Right lobe of liver (tissue), 4 donors: ENCODE measurements around the gene IRF4.
"Not testable (repeated sequence)": the region's sequence is repeated elsewhere in the genome, so short reads cannot be mapped to it uniquely, and the experiment has no call there.

Source experiments
- POLR2A ChIP-seq: fragments of 450-650 bp; IDR thresholded peaks from one replicate; pipeline ENCODE4 v1.6.1; 2017; ENCODE audit warnings: antibody characterized with exemption, mild to moderate bottlenecking
- TF ChIP-seq, protein P1 (sequence below), 4 donors: fragments of 200-600 bp in 3 of 4; fragments of 450-650 bp in 1 of 4; IDR thresholded peaks; one replicate each; pipeline versions ENCODE4 v1.5.1 to v1.8.0; 2016 to 2022; ENCODE audit warnings: antibody characterized with exemption in 4 of 4, mild to moderate bottlenecking in 2 of 4
- donor health status: DM: no; HTN: no; CAD: no.
- donor health status: DM: no; HTN: no; CAD: no.
- donor health status: DM: no; HTN: yes; CAD: no.

DNA sequence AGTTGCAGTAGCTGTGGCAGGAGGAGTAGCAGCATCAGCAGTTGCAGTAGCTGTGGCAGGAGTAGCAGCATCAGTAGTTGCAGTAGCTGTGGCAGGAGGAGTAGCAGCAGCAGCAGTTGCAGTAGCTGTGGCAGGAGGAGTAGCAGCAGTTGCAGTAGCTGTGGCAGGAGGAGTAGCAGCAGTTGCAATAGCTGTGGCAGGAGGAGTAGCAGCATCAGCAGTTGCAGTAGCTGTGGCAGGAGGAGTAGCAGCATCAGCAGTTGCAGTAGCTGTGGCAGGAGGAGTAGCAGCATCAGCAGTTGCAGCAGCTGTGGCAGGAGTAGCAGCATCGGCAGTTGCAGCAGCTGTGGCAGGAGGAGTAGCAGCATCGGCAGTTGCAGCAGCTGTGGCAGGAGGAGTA lies 19.7 kb upstream of the IRF4 start:
- TF ChIP-seq, protein P1, sequence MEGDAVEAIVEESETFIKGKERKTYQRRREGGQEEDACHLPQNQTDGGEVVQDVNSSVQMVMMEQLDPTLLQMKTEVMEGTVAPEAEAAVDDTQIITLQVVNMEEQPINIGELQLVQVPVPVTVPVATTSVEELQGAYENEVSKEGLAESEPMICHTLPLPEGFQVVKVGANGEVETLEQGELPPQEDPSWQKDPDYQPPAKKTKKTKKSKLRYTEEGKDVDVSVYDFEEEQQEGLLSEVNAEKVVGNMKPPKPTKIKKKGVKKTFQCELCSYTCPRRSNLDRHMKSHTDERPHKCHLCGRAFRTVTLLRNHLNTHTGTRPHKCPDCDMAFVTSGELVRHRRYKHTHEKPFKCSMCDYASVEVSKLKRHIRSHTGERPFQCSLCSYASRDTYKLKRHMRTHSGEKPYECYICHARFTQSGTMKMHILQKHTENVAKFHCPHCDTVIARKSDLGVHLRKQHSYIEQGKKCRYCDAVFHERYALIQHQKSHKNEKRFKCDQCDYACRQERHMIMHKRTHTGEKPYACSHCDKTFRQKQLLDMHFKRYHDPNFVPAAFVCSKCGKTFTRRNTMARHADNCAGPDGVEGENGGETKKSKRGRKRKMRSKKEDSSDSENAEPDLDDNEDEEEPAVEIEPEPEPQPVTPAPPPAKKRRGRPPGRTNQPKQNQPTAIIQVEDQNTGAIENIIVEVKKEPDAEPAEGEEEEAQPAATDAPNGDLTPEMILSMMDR (IDR thresholded peaks at IDR 0.05), result not testable (repeated sequence)
- not testable (repeated sequence) for TF ChIP-seq POLR2A
